Kidney (tissue), 14 donors: ENCODE measurements around the gene APMAP. TPM values are rescaled to one million over a fixed set of nuclear protein-coding genes. Genes with fewer than 3 reads are reported as not detected.

Source experiments
- DNase-seq, 5 donors: peaks; one replicate each; pipeline ENCODE4 v3.0.0-alpha.2; 2013 to 2020
- FAIRE-seq: peaks from 2 replicates; lab custom pipeline; 2012; peaks lifted over from hg19 to GRCh38; lab: Jason Lieb, UNC
- H3K27ac ChIP-seq, 2 donors: one replicate each; pipeline ENCODE4 v1.7.0; 2013; ENCODE audit warnings: low read depth in 2 of 2, low read length in 2 of 2, inconsistent platforms in 1 of 2
- H3K27me3 ChIP-seq: one replicate; pipeline ENCODE4 v1.7.1; 2013; ENCODE audit warnings: low read length, inconsistent platforms; ENCODE audit not compliant: control insufficient read depth, insufficient read depth
- H3K36me3 ChIP-seq, 3 donors: one replicate each; pipeline versions ENCODE4 v1.7.0 to v1.7.1; 2013; ENCODE audit warnings: low read length in 3 of 3, control low read depth in 1 of 3, inconsistent platforms in 1 of 3; ENCODE audit not compliant: insufficient read depth in 3 of 3, control insufficient read depth in 2 of 3
- H3K4me1 ChIP-seq, 3 donors: one replicate each; pipeline versions ENCODE4 v1.7.0 to v1.7.1; 2013; ENCODE audit warnings: low read length in 3 of 3, inconsistent platforms in 1 of 3, low read depth in 1 of 3; ENCODE audit not compliant: control insufficient read depth in 2 of 3, insufficient read depth in 2 of 3
- H3K4me3 ChIP-seq, 3 donors: one replicate each; pipeline versions ENCODE4 v1.7.0 to v1.8.1; 2013; ENCODE audit warnings: low read length in 3 of 3, control low read depth in 1 of 3, inconsistent platforms in 1 of 3
- H3K9ac ChIP-seq, 3 donors: one replicate each; pipeline versions ENCODE4 v1.7.0 to v1.7.1; 2013; ENCODE audit warnings: low read length in 3 of 3, control low read depth in 1 of 3, inconsistent platforms in 1 of 3
- H3K9me3 ChIP-seq, 3 donors: one replicate each; pipeline versions ENCODE4 v1.7.0 to v1.7.1; 2013; ENCODE audit warnings: low read length in 3 of 3, control low read depth in 1 of 3, inconsistent platforms in 1 of 3; ENCODE audit not compliant: control insufficient read depth in 2 of 3, insufficient read depth in 1 of 3
- CTCF ChIP-seq: IDR thresholded peaks from 3 replicates; pipeline ENCODE4 v1.5.1; 2012; ENCODE audit warnings: mild to moderate bottlenecking, moderate library complexity, borderline replicate concordance; ENCODE audit not compliant: insufficient read depth; ENCODE audit errors: extremely low read depth
- intact Hi-C: fragments of 100-400 bp; cut with DNase I; formaldehyde crosslinking; loops from one replicate; pipeline ENCODE4 v1.11.1; 2022
- polyA plus RNA-seq: library from polyadenylated mRNA; stranded (reverse); fragments of 350-450 nt; fragmentation: Illumina TruSeq; extraction: RNeasy Lipid Tissue Mini Kit (QIAGEN cat#74804); gene quantifications from one replicate; pipeline ENCODE4 v1.2.3, GENCODE V29; 2014; ENCODE audit warnings: low read depth, low replicate concordance; ENCODE audit not compliant: insufficient read depth
- total RNA-seq: library from RNA; stranded (reverse); fragmentation: NEBNext Ultra II Directional; extraction: Animal tissue kit (Norgen Biotek cat#: 25700); gene quantifications from one replicate; pipeline ENCODE4 v1.2.1, GENCODE V29; 2021
- donor health status: control.
- donor health status: control.
- donor health status: control.
- donor health status: control.
- donor health status: control.
- donor health status: DM: yes; HTN: yes; CAD: no.
- donor health status: Normal renal cell carcinoma (clear cell type).

Gene APMAP
- total and polyA plus RNA-seq, 2 donors from 2014 or later: 79.7 to 90.9 TPM

DNA sequence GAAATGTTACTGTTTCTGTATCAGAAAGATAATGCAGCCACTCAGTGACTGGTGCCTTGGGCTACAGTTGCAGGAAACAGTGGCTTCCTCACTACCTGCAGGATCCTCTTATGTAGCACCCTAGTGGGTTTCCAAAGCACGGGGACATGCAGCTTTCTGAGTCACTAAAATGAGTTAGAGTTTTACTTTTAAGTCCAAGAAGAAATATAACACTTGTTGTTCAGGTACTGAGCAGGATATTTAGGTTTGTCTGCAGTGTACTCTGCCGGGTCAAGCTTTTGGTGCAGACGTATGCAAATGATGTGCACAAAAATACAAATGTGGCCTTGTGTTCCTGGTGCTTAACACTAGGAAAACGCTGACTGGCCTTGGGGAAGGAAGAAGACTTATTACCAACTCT lies 43.4 kb upstream of the APMAP start:
- Histone ChIP-seq H3K9me3 (no peaks in the 10 kb centered on the region), H3K9ac (no peak overlapping the region)

GRCh38 chr20:25033924-25034300 lies 41.4 kb upstream of the APMAP start:
- Histone ChIP-seq H3K4me3 (no peak overlapping the region), H3K27me3 (no peaks in the 10 kb centered on the region), H3K27ac (peak overlapping the region in 1 of 2 donors; percentile 52), H3K9ac (no peak overlapping the region), H3K4me1 (peaks cover 0 to 48% (median 44%) of the 10 kb centered on the region in 3 donors), H3K36me3 (peaks cover 0 to 18% (median 7%) of the 10 kb centered on the region in 3 donors), H3K9me3 (no peaks in the 10 kb centered on the region)
- TF ChIP-seq CTCF: no peak
- FAIRE-seq: no peak
- intact Hi-C loops: no loop called here
- peak in 1 of 5 donors; percentile 18 for DNase-seq

More for the DNA sequence above, 43.4 kb upstream of the APMAP start:
- TF ChIP-seq CTCF: no peak
- H3K27ac ChIP-seq: no peak overlapping the region
- intact Hi-C loops: no loop called here
- DNase-seq: peak in 1 of 5 donors; percentile 3
- peak overlapping the region in 1 of 3 donors; percentile 10 for H3K4me3 ChIP-seq
- no peak for FAIRE-seq
- H3K27me3 ChIP-seq: no peaks in the 10 kb centered on the region
- H3K4me1 ChIP-seq: peaks cover 0 to 61% (median 60%) of the 10 kb centered on the region in 3 donors
- H3K36me3 ChIP-seq: peaks cover 0 to 1% (median 0%) of the 10 kb centered on the region in 3 donors

- intact Hi-C loops: no loop called here
- H3K36me3 ChIP-seq: peaks cover 0 to 19% (median 7%) of the 10 kb centered on the region in 3 donors
- H3K27ac ChIP-seq: peak overlapping the region in 1 of 2 donors; percentile 52
- peaks cover 0 to 43% (median 39%) of the 10 kb centered on the region in 3 donors for H3K4me1 ChIP-seq
- peak in 3 of 5 donors; percentile 35 to 57 (median 51) for DNase-seq
- H3K4me3 ChIP-seq: no peak overlapping the region
- no peaks in the 10 kb centered on the region for H3K27me3 ChIP-seq
- FAIRE-seq: no peak
- TF ChIP-seq CTCF: no peak
- no peaks in the 10 kb centered on the region for H3K9me3 ChIP-seq
- H3K9ac ChIP-seq: no peak overlapping the region
These were observed 40.8 kb upstream of the APMAP start for GRCh38 chr20:25033265-25033923.
